Peyer's patch (tissue), 4 donors: ENCODE measurements around the gene ARHGAP27.

Experiments used
- POLR2A ChIP-seq, 2 donors: fragments of 450-650 bp; IDR thresholded peaks; one replicate each; pipeline ENCODE4 v1.5.1; 2017; ENCODE audit warnings: antibody characterized with exemption in 2 of 2, mild to moderate bottlenecking in 2 of 2, moderate library complexity in 2 of 2
- TF ChIP-seq, protein P1 (sequence below), 6 experiments: fragments of 450-650 bp in 4 of 6; fragments of 200-600 bp in 2 of 6; sonication (generic) in 1 of 6; IDR thresholded peaks; one replicate each; pipeline ENCODE4 v1.5.1; 2017 to 2019; ENCODE audit warnings: antibody characterized with exemption in 6 of 6, mild to moderate bottlenecking in 3 of 6, moderate library complexity in 1 of 6

GRCh38 chr17:45428931-45429338 lies 3.7 kb downstream of the ARHGAP27 start:
- no peak for TF ChIP-seq POLR2A (IDR thresholded peaks at IDR 0.05)
- TF ChIP-seq, protein P1, sequence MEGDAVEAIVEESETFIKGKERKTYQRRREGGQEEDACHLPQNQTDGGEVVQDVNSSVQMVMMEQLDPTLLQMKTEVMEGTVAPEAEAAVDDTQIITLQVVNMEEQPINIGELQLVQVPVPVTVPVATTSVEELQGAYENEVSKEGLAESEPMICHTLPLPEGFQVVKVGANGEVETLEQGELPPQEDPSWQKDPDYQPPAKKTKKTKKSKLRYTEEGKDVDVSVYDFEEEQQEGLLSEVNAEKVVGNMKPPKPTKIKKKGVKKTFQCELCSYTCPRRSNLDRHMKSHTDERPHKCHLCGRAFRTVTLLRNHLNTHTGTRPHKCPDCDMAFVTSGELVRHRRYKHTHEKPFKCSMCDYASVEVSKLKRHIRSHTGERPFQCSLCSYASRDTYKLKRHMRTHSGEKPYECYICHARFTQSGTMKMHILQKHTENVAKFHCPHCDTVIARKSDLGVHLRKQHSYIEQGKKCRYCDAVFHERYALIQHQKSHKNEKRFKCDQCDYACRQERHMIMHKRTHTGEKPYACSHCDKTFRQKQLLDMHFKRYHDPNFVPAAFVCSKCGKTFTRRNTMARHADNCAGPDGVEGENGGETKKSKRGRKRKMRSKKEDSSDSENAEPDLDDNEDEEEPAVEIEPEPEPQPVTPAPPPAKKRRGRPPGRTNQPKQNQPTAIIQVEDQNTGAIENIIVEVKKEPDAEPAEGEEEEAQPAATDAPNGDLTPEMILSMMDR (IDR thresholded peaks at IDR 0.05): no peak
